WI38 (cell line): ENCODE results near the gene MAP1S.
"Not testable (repeated sequence)": the region's sequence is repeated elsewhere in the genome, so short reads cannot be mapped to it uniquely, and the experiment has no call there.

ENCODE experiments used
- H3K4me3 ChIP-seq: 2 replicates; pipeline ENCODE4 v1.5.1; 2011; ENCODE audit warnings: low read depth, mild to moderate bottlenecking, control low read depth, low read length
- TF ChIP-seq, protein P1 (sequence below): IDR thresholded peaks from 2 replicates; pipeline ENCODE4 v1.5.1; 2012; ENCODE audit warnings: low read depth, mild to moderate bottlenecking, control low read depth, low read length

MAP1S gene

DNA sequence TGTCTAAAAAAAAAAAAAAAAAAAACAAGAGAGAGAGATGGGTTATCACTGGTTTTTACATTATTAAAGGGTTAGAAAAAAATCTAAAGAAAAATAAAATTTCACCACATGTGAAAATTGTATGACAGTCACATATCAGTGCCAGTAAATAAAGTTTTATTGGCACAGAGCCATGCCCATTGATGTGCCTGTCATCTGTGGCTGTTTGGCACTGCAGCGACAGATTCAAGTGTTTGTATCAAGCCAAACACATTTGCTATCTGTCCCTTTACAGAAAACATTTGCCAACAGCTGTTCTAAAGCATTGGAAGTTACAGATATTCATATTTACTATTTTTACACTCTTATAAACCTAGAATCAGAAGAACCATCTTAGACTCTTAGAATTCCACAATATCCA is 48.3 kb downstream of the MAP1S start:
- no peak overlapping the region for H3K4me3 ChIP-seq
- TF ChIP-seq, protein P1, sequence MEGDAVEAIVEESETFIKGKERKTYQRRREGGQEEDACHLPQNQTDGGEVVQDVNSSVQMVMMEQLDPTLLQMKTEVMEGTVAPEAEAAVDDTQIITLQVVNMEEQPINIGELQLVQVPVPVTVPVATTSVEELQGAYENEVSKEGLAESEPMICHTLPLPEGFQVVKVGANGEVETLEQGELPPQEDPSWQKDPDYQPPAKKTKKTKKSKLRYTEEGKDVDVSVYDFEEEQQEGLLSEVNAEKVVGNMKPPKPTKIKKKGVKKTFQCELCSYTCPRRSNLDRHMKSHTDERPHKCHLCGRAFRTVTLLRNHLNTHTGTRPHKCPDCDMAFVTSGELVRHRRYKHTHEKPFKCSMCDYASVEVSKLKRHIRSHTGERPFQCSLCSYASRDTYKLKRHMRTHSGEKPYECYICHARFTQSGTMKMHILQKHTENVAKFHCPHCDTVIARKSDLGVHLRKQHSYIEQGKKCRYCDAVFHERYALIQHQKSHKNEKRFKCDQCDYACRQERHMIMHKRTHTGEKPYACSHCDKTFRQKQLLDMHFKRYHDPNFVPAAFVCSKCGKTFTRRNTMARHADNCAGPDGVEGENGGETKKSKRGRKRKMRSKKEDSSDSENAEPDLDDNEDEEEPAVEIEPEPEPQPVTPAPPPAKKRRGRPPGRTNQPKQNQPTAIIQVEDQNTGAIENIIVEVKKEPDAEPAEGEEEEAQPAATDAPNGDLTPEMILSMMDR, result no peak

DNA sequence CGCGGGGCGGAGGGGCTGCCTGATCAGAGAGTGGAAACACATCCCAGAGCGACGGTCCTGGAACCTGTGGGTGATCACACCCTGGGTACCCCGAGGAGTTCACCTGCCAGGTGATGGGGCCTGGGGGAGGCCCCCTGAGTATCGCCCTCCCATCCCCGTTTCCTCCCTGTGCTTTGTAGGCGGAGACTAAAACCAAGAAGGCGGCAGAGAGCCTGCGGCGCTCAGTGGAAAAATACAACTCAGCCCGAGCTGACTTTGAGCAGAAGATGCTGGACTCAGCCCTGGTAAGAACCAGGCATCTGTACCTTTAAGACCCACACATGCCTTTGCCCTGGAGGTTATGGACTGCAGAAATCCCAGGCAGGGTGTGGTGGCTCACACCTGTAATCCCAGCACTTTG is 51.3 kb downstream of the MAP1S start:
- no peak overlapping the region for H3K4me3 ChIP-seq
- TF ChIP-seq, protein P1, result no peak

GRCh38 chr19:17772172-17772571 is 52.9 kb downstream of the MAP1S start:
- TF ChIP-seq, protein P1, result no peak
- H3K4me3 ChIP-seq, result no peak overlapping the region

- TF ChIP-seq, protein P1, result peak; percentile 88
- H3K4me3 ChIP-seq, result no peak overlapping the region
Observed at GRCh38 chr19:17775245-17775927, 56.1 kb downstream of the MAP1S start.

DNA sequence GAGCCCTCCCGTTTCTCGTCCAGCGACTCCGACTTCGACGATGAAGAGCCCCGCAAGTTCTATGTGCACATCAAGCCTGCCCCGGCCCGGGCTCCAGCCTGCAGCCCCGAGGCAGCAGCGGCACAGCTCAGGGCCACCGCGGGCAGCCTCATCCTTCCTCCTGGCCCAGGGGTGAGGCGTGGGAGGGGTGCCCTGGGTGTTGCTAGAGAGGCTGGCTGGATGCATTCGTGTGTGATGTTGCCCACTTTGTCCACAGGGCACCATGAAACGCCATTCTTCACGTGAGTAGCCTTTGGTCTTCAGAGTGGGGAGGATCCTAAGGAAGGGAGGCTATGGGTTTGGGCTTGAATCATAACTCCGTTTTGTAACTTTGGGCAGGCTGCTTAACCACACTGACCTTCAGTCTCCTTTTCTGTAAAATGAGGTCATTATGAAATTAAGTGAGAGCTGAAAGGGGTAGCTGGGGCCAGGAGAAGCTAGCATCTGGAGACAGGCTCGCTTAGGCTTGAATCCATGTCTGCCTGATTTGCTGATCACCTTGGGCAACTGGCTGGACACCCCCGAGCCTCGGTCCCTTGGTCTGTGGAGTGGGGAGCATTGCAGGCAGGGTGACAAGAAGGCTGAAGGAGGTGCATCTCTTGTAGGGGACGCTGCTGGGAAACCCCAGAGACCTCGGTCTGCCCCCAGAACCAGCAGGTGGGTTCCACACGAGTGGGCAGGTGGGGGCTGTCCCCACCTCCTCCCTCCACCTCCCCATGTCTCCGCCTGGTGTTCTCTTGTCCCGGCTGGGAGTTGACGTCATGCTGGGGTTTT is 56.9 kb downstream of the MAP1S start:
- H3K4me3 ChIP-seq, result no peak overlapping the region
- TF ChIP-seq, protein P1, result no peak

DNA sequence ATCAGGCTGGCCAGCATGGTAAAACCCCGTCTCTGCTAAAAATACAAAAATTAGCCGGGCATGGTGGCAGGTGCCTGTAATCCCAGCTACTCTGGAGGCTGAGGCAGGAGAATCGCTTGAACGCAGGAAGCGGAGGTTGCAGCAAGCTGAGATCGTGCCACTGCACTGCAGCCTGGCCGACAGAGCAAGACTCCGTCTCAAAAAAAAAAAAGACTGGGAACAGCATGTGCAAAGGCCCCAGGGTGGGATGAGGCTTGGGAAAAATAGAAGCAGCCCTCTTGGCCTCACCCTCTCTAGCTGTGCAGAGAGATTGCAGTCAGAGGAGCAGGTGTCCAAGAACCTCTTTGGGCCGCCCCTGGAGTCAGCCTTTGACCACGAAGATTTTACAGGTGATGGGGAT is 58.6 kb downstream of the MAP1S start:
- H3K4me3 ChIP-seq, result not testable (repeated sequence)

GRCh38 chr19:17778251-17778967 is 59.1 kb downstream of the MAP1S start:
- no peak overlapping the region for H3K4me3 ChIP-seq
- TF ChIP-seq, protein P1, result no peak
